Smooth muscle cell (in vitro differentiated cells): ENCODE measurements around the gene TNF. TPM values are rescaled to one million over a fixed set of nuclear protein-coding genes. Genes with fewer than 3 reads are reported as not detected.

Experiments
- DNase-seq: peaks from one replicate; lab custom pipeline; 2025; ENCODE audit not compliant: unreplicated experiment; lab: John Stamatoyannopoulos, UW
- H2AFZ ChIP-seq: fragments of 200-600 bp; sonication (generic); 2 replicates; pipeline ENCODE4 v1.6.0; 2016; ENCODE audit warnings: antibody characterized with exemption, low read depth, mild to moderate bottlenecking
- H3F3A ChIP-seq: fragments of 200-600 bp; sonication (generic); 2 replicates; pipeline ENCODE4 v1.6.0; 2017; ENCODE audit warnings: antibody characterized with exemption, low read depth
- H3K27ac ChIP-seq: fragments of 200-600 bp; sonication (generic); 2 replicates; pipeline ENCODE4 v1.5.1; 2016; ENCODE audit warnings: low read depth, mild to moderate bottlenecking
- H3K27me3 ChIP-seq: fragments of 200-600 bp; sonication (generic); 2 replicates; pipeline ENCODE4 v1.6.1; 2016; ENCODE audit warnings: low read depth, mild to moderate bottlenecking
- H3K36me3 ChIP-seq: fragments of 200-600 bp; sonication (generic); 2 replicates; pipeline ENCODE4 v1.5.1; 2016; ENCODE audit warnings: low read depth
- H3K4me1 ChIP-seq: fragments of 200-600 bp; sonication (generic); 2 replicates; pipeline ENCODE4 v1.5.1; 2016; ENCODE audit warnings: low read depth
- H3K4me2 ChIP-seq: fragments of 200-600 bp; sonication (generic); 2 replicates; pipeline ENCODE4 v1.6.0; 2016; ENCODE audit warnings: mild to moderate bottlenecking
- H3K4me3 ChIP-seq: fragments of 200-600 bp; sonication (generic); 2 replicates; pipeline ENCODE4 v1.5.1; 2016; ENCODE audit warnings: mild to moderate bottlenecking
- H3K79me2 ChIP-seq: fragments of 200-600 bp; sonication (generic); 2 replicates; pipeline ENCODE4 v1.6.0; 2016; ENCODE audit warnings: low read depth, mild to moderate bottlenecking
- H3K9ac ChIP-seq: fragments of 200-600 bp; sonication (generic); 2 replicates; pipeline ENCODE4 v1.6.0; 2016; ENCODE audit warnings: low read depth
- H3K9me3 ChIP-seq: fragments of 200-600 bp; sonication (generic); replicated peaks from 2 replicates; pipeline ENCODE4 v1.5.1; 2016; ENCODE audit warnings: low read depth
- H4K20me1 ChIP-seq: fragments of 200-600 bp; sonication (generic); 2 replicates; pipeline ENCODE4 v1.6.0; 2016; ENCODE audit warnings: low read depth
- WGBS: methylation state at CpG from one replicate; pipeline ENCODE4 v1.1.7; 2016; ENCODE audit warnings: low lambda C conversion rate; 5-methylcytosine and 5-hydroxymethylcytosine counted together
- polyA plus RNA-seq: library from polyadenylated mRNA; unstranded; fragments of >200 nt; fragmentation: Nextera tagmentation; extraction: Ambion mirVana; gene quantifications from 2 replicates; pipeline ENCODE4 v1.2.1, GENCODE V29; 2016
- total RNA-seq: library from RNA; depleted of rRNA; stranded (reverse); fragments of >200 nt; gene quantifications from 2 replicates; pipeline ENCODE4 v1.2.3, GENCODE V29; 2014
- TF ChIP-seq, protein P1 (sequence below): fragments of 200-600 bp; sonication (generic); IDR thresholded peaks from 2 replicates; pipeline ENCODE4 v1.5.1; 2017; ENCODE audit warnings: borderline replicate concordance, mild to moderate bottlenecking, antibody characterized with exemption; ENCODE audit not compliant: insufficient read depth, poor library complexity, severe bottlenecking

Gene TNF
- total and polyA plus RNA-seq, 2 experiments from 2014 or later, result 0.94 to 1.5 TPM

DNA sequence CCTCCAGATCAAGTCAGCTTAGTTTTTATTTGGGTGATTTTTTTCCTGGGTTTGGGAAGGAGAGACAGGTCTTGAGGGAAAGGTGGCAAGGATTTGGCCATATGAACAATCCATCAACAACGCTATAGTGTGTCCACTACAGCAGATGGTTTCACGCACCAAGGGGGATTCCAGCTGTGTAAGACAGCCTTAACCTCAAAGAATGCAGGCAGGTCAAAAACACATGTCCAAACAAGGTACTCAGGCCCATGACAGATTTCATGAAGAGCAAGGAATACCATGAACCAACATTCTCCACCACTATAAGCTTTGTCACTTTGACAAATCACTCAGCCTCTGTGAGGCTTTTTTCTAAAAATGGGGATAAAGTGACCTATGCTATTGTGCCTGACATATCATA is 41.6 kb downstream of the TNF start:
- H2AFZ ChIP-seq, result no peak overlapping the region
- no peak overlapping the region for H3K9ac ChIP-seq
- H4K20me1 ChIP-seq, result peaks cover 9% of the 10 kb centered on the region
- H3K27ac ChIP-seq, result no peak overlapping the region
- H3K27me3 ChIP-seq, result no peaks in the 10 kb centered on the region
- no peak for DNase-seq
- H3K4me1 ChIP-seq, result peaks cover 5% of the 10 kb centered on the region
- no peak overlapping the region for H3K4me3 ChIP-seq
- H3K9me3 ChIP-seq, result no peaks in the 10 kb centered on the region
- TF ChIP-seq, protein P1, sequence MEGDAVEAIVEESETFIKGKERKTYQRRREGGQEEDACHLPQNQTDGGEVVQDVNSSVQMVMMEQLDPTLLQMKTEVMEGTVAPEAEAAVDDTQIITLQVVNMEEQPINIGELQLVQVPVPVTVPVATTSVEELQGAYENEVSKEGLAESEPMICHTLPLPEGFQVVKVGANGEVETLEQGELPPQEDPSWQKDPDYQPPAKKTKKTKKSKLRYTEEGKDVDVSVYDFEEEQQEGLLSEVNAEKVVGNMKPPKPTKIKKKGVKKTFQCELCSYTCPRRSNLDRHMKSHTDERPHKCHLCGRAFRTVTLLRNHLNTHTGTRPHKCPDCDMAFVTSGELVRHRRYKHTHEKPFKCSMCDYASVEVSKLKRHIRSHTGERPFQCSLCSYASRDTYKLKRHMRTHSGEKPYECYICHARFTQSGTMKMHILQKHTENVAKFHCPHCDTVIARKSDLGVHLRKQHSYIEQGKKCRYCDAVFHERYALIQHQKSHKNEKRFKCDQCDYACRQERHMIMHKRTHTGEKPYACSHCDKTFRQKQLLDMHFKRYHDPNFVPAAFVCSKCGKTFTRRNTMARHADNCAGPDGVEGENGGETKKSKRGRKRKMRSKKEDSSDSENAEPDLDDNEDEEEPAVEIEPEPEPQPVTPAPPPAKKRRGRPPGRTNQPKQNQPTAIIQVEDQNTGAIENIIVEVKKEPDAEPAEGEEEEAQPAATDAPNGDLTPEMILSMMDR, result no peak
- no peaks in the 10 kb centered on the region for H3K36me3 ChIP-seq
- whole genome bisulfite sequencing, result 78% methylated on average over 2 of the region's 2 CpGs
- peaks cover 14% of the 10 kb centered on the region for H3K79me2 ChIP-seq
- no peak overlapping the region for H3K4me2 ChIP-seq
- H3F3A ChIP-seq, result peaks cover 7% of the 10 kb centered on the region

DNA sequence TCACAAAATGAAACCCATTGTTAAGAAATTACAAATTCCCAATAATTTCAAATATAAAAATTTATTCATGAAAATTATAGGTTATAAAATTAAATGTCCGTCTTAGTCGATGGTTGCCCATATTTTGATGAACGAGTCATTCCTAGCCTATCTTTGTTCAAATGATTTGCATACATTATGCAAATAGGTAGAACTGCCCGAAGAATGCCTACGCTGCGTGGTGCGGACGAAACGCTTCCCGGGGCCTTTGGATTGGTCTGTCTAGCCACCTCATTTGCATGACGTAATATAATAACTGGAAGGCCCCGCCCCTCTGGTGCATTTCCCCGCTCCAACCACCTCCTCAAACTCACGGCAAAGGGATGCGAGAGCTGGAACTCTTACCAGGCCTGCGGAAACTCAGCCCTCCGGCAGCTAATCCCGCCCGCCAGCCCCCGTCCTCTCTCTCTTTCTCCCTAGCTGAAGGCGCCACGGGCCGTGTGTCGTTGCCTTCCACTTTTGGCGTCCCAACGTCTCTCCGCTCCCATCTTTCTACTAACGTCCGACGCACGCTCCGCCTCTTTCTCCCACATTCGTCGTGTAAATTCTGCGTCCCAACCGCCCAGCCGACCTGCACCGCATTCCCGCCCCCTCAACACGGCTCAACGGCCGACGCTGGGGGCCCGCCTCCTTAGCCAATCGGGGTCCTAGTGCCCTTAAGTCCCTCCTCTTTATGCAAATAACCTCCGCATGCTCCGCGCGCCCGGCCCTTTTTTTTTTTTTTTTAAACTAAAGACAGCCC is 44.6 kb downstream of the TNF start:
- Histone ChIP-seq H3K9ac (peak overlapping the region; percentile 93), H3K79me2 (peaks cover 43% of the 10 kb centered on the region), H3K4me1 (peaks cover 13% of the 10 kb centered on the region), H3K36me3 (peaks cover 9% of the 10 kb centered on the region), H3K27ac (peak overlapping the region; percentile 98), H3K4me3 (peak overlapping the region; percentile 85), H4K20me1 (peaks cover 39% of the 10 kb centered on the region), H2AFZ (peak overlapping the region; percentile 47), H3K27me3 (no peaks in the 10 kb centered on the region), H3F3A (peaks cover 11% of the 10 kb centered on the region), H3K4me2 (peak overlapping the region; percentile 85), H3K9me3 (no peaks in the 10 kb centered on the region)
- TF ChIP-seq, protein P1, result no peak
- WGBS, result under 1% methylated on average over 44 of the region's 50 CpGs
- peak; percentile 97 for DNase-seq

DNA sequence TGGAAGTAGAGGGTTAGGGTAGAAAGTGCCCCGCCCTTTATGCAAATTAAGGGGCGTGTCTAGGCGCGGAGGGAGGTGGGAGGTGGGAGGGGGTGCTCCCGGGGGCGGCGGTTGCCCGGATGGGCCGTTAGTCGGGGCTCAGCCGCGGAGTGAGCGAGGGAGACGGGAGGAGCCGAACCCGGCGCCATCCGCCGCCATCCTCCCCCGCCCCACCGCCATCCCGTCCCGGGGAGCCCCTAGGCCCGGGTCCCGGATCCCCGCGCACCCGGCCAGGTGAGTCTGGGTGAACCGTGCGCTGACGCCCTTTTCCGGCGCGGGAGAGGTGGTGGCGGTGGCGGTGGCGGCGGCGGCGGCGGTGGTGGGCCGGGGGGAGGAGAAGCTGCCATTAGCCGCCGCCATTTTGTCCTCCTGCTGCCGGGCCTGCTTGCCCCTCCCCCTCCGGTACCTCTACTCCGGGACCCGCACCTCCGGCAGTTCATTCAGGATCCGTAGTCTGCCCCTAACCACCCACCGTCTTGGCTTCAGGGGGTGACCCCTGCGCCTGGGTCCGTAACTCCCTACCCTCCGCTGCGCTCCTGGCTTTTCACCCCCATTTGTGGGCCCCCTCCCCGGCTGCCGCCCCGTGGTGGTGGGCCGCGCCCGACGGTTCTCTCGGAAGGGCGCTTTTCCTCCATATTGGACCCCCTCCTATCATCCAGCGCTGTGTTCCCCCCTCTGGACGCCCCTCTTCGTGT is 45.4 kb downstream of the TNF start, which contains the start of gene PRRC2A:
PRRC2A (plus strand) TSS at position 130 of the 734 bp plus-strand sequence. CDS start 2,075 bp downstream, outside the sequence.
- peak within 1 kb of the TSS; percentile 47 for H2AFZ ChIP-seq
- H3K4me1 ChIP-seq, result peaks cover 13% of the 10 kb centered on the region
- H3K27ac ChIP-seq, result peak within 1 kb of the TSS; percentile 98
- H3K4me2 ChIP-seq, result peak within 1 kb of the TSS; percentile 97
- peaks cover 49% of the 10 kb centered on the region for H3K79me2 ChIP-seq
- H3K27me3 ChIP-seq, result no peaks in the 10 kb centered on the region
- H3K9ac ChIP-seq, result peak within 1 kb of the TSS; percentile 93
- peak within 1 kb of the TSS; percentile 85 for H3K4me3 ChIP-seq
- H3F3A ChIP-seq, result peaks cover 11% of the 10 kb centered on the region
- peaks cover 9% of the 10 kb centered on the region for H3K36me3 ChIP-seq
- under 1% methylated on average over 29 of the region's 67 CpGs for WGBS
- H3K9me3 ChIP-seq, result no peaks in the 10 kb centered on the region
- peaks cover 46% of the 10 kb centered on the region for H4K20me1 ChIP-seq
- TF ChIP-seq, protein P1, result no peak
- peak; percentile 97 for DNase-seq
